ENCODE measurements around the gene PRSS57.

- TF ChIP-seq POLR2A (IDR thresholded peaks at IDR 0.05) (no peak), CTCF (IDR thresholded peaks at IDR 0.05) (no peak)
Measured at GRCh38 chr19:640161-640558, 55.1 kb downstream of the PRSS57 start.
